ENCODE data around the gene INTS6. TPM values are rescaled to one million over a fixed set of nuclear protein-coding genes. Genes with fewer than 3 reads are reported as not detected.

The INTS6 gene, protein sequence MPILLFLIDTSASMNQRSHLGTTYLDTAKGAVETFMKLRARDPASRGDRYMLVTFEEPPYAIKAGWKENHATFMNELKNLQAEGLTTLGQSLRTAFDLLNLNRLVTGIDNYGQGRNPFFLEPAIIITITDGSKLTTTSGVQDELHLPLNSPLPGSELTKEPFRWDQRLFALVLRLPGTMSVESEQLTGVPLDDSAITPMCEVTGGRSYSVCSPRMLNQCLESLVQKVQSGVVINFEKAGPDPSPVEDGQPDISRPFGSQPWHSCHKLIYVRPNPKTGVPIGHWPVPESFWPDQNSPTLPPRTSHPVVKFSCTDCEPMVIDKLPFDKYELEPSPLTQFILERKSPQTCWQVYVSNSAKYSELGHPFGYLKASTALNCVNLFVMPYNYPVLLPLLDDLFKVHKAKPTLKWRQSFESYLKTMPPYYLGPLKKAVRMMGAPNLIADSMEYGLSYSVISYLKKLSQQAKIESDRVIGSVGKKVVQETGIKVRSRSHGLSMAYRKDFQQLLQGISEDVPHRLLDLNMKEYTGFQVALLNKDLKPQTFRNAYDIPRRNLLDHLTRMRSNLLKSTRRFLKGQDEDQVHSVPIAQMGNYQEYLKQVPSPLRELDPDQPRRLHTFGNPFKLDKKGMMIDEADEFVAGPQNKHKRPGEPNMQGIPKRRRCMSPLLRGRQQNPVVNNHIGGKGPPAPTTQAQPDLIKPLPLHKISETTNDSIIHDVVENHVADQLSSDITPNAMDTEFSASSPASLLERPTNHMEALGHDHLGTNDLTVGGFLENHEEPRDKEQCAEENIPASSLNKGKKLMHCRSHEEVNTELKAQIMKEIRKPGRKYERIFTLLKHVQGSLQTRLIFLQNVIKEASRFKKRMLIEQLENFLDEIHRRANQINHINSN
- 10 to 100 TPM; 34.3 to 56.9 (median 53.0) TPM for total RNA-seq

DNA sequence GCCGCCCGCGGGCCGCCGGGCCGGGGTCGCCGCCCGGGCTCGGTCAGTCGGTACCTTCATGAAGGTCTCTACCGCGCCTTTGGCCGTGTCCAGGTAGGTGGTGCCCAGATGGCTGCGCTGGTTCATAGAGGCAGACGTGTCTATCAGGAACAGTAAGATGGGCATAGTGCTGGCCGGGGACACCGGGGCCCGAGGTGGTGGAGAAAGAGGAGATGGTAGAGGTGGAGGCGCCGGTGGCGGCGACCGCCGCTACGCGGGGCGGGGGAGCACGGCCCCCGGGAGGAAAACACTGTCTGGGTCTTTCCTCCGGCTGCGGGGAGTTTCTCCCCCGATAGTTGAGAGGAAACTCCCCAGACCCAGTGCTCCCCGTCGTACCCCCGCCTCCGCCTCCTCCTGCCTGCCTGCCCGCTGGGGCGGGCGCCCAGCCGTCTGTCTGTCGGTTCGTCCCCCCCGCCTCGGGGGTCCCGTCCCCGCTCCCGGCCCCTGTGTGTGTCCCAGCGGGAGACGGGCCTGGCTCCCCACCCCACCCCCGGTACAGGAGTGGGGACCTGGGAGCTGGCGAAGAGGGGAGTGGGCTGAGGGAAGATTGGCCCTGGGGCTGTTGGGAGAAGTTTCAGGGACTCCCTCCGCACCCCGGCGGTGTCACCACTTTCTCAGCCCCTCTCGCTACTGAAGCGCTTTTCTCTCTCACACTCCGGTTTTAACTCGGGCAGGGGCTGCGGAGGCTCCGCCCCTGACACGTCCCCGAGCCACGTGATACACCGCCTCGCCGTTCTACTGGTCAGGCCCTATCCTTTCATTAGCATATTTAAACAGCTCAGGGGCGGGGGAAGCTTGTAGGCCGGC, at the start of gene INTS6:
Gene INTS6 (minus strand): TSS at position 676 of the 846 bp plus-strand sequence. CDS start 511 bp downstream, at position 165.
- DNase-seq: peak; percentile 99 to 100
- intact Hi-C loops (cut with DNase I; ENCODE audit: low total_unique reads): loop anchor here (2.0 to 10.0 kb wide), 3 partner anchors 132 to 352 kb away; partner anchors contain the start of genes DHRS12 and WDFY2
- peak within 1 kb of the TSS; percentile 99 to 100 for H3K27ac ChIP-seq

GRCh38 chr13:51502153-51502651, 49.4 kb upstream of the INTS6 start:
- Histone ChIP-seq H3K4me3 (no peak overlapping the region), H3K4me1 (no peaks in the 10 kb centered on the region), H3K27ac (no peak overlapping the region), H3K27me3 (no peaks in the 10 kb centered on the region), H3K36me3 (no peaks in the 10 kb centered on the region), H3K9me3 (no peaks in the 10 kb centered on the region)
- no peak for TF ChIP-seq POLR2A (IDR thresholded peaks at IDR 0.05)
- TF ChIP-seq CTCF (IDR thresholded peaks at IDR 0.05): no peak
- intact Hi-C loops (cut with DNase I; ENCODE audit: low total_unique reads): no loop called here
- no peak for DNase-seq

More for the DNA sequence above, at the start of gene INTS6:
- Histone ChIP-seq H3K36me3 (no peaks in the 10 kb centered on the region), H3K4me1 (peaks cover 0 to 7% of the 10 kb centered on the region in 2 donors), H3K4me3 (peak within 1 kb of the TSS; percentile 84 to 88), H3K9me3 (no peaks in the 10 kb centered on the region), H3K27me3 (no peaks in the 10 kb centered on the region)
- peak; percentile 98 for TF ChIP-seq POLR2A (IDR thresholded peaks at IDR 0.05)
- TF ChIP-seq CTCF (IDR thresholded peaks at IDR 0.05): no peak

DNA sequence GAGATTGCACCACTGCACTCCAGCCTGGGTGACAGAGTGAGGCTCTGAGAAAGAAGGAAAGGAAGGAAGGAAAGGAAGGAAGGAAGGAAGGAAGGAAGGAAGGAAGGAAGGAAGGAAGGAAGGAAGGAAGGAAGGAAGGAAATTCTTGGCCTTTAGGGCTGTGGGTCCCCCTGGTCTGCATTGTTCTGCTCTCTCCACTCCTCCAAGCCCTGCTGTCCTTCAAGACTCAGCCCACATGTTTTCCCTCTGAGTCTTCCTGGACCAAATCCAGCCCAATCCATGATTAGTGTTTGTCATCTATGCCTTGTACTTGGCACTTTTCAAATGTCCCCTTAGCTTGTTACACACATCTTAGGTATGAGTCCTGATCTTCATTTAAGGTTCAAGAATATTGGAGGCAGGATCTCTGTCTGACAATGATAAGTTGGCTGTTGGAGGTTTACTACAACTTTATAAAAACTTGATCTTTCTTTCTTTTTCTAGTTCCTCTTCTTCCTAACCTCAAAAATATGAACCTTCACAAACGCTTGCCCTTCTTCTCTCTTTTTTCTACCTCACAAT, 48.8 kb upstream of the INTS6 start:
- intact Hi-C loops (cut with DNase I; ENCODE audit: low total_unique reads): no loop called here
- Histone ChIP-seq H3K36me3 (no peaks in the 10 kb centered on the region), H3K9me3 (no peaks in the 10 kb centered on the region), H3K27me3 (no peaks in the 10 kb centered on the region), H3K4me1 (no peaks in the 10 kb centered on the region), H3K4me3 (no peak overlapping the region), H3K27ac (no peak overlapping the region)
- DNase-seq: no peak
- TF ChIP-seq CTCF (IDR thresholded peaks at IDR 0.05) (no peak), POLR2A (IDR thresholded peaks at IDR 0.05) (no peak)

DNA sequence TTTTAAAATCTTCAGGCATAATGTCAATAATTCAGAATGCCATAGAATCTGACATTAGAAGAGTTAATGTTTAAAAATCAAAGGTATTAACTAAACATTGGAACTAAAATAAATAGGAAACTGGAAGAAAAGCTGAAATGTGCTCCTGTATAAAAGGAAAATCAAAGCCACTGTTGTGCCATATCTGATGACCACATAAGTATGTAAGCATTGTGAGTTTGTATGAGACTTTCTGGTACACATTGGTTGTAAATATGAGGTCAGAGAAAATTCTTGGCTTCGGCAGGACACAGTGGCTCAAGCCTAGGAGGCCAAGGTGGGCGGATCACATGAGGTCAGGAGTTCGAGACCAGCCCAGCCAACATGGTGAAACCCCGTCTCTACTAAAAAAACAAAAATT, 48.3 kb upstream of the INTS6 start:
- Histone ChIP-seq H3K36me3 (no peaks in the 10 kb centered on the region), H3K9me3 (no peaks in the 10 kb centered on the region), H3K27ac (no peak overlapping the region), H3K27me3 (no peaks in the 10 kb centered on the region), H3K4me3 (no peak overlapping the region), H3K4me1 (no peaks in the 10 kb centered on the region)
- intact Hi-C loops (cut with DNase I; ENCODE audit: low total_unique reads): no loop called here
- TF ChIP-seq POLR2A (IDR thresholded peaks at IDR 0.05) (no peak), CTCF (IDR thresholded peaks at IDR 0.05) (no peak)
- DNase-seq: no peak
